Natural killer cell treated with Interleukin-12 subunit alpha and Interleukin-12 subunit beta and Interleukin-15 and Interleukin-18, amount 100 ng/mL, for 72 hours (primary cell): Measurements from ENCODE around the gene VANGL2. TPM values are rescaled to one million over a fixed set of nuclear protein-coding genes. Genes with fewer than 3 reads are reported as not detected.

Experiments used
- ATAC-seq, 2 donors: fragments of 150-1000 bp; cut with Tn5 transposase in 1 of 2; sonication (Bioruptor Pico), chemical (Tn5 transposase) in 1 of 2; 2 replicates each; pipeline ENCODE4 v1.10.0; 2021
- DNase-seq: peaks from one replicate; pipeline ENCODE4 v3.0.0; 2022; ENCODE audit warnings: low spot score
- H3K27ac Mint-ChIP-seq, 2 donors: 1 replicate in 1 of 2; 2 replicates in 1 of 2; pipeline ENCODE4 v1.8.0; 2022; ENCODE audit warnings: mixed read lengths in 2 of 2, mild to moderate bottlenecking in 1 of 2, moderate library complexity in 1 of 2
- H3K27me3 Mint-ChIP-seq, 2 donors: 1 replicate in 1 of 2; 2 replicates in 1 of 2; pipeline ENCODE4 v1.8.0; 2022; ENCODE audit warnings: mixed read lengths in 2 of 2
- H3K36me3 Mint-ChIP-seq: one replicate; pipeline ENCODE4 v1.8.0; 2022; ENCODE audit warnings: mixed read lengths
- H3K4me1 Mint-ChIP-seq, 2 donors: 1 replicate in 1 of 2; 2 replicates in 1 of 2; pipeline ENCODE4 v1.8.0; 2022; ENCODE audit warnings: low read depth in 2 of 2, mixed read lengths in 2 of 2, mild to moderate bottlenecking in 1 of 2
- H3K4me3 Mint-ChIP-seq: one replicate; pipeline ENCODE4 v1.8.0; 2022; ENCODE audit warnings: mixed read lengths
- H3K9me3 Mint-ChIP-seq: 2 replicates; pipeline ENCODE4 v1.8.0; 2022; ENCODE audit warnings: mixed read lengths
- total RNA-seq, 2 donors: library from RNA; stranded (reverse); gene quantifications; one replicate each; pipeline ENCODE4 v1.2.3, GENCODE V29; 2022

The VANGL2 gene
- total RNA-seq, 2 donors from 2014 or later = not detected

GRCh38 chr1:160363951-160364735 lies 36.2 kb upstream of the VANGL2 start:
- no peaks in the 10 kb centered on the region for H3K9me3 Mint-ChIP-seq
- ATAC-seq (no peak), DNase-seq (no peak)
- peak overlapping the region in 1 of 2 donors; percentile 16 for H3K27ac Mint-ChIP-seq
- H3K4me1 Mint-ChIP-seq = peaks cover 0 to 10% of the 10 kb centered on the region in 2 donors
- no peaks in the 10 kb centered on the region for H3K27me3 Mint-ChIP-seq
- H3K4me3 Mint-ChIP-seq = no peak overlapping the region
- H3K36me3 Mint-ChIP-seq = peaks cover 9% of the 10 kb centered on the region

GRCh38 chr1:160365325-160365724 lies 35.0 kb upstream of the VANGL2 start:
- peaks cover 0 to 10% of the 10 kb centered on the region in 2 donors for H3K4me1 Mint-ChIP-seq
- no peak overlapping the region for H3K4me3 Mint-ChIP-seq
- peaks cover 5% of the 10 kb centered on the region for H3K36me3 Mint-ChIP-seq
- DNase-seq (no peak), ATAC-seq (no peak)
- no peaks in the 10 kb centered on the region for H3K9me3 Mint-ChIP-seq
- no peak overlapping the region for H3K27ac Mint-ChIP-seq
- H3K27me3 Mint-ChIP-seq = no peaks in the 10 kb centered on the region

- Mint-ChIP-seq H3K27ac (no peak within 1 kb of the TSS), H3K9me3 (no peaks in the 10 kb centered on the region)
- peak in 1 of 2 donors; percentile 20 for ATAC-seq
Observed at GRCh38 chr1:160366731-160367515, 33.4 kb upstream of the VANGL2 start, which contains the start of gene NHLH1. Gene NHLH1 (plus strand): TSS chr1:160367071. CDS start chr1:160370732, 3,661 bp downstream.

GRCh38 chr1:160367516-160367900 lies 32.9 kb upstream of the VANGL2 start:
- H3K4me1 Mint-ChIP-seq = peaks cover 0 to 2% of the 10 kb centered on the region in 2 donors
- H3K36me3 Mint-ChIP-seq = no peaks in the 10 kb centered on the region
- no peak overlapping the region for H3K27ac Mint-ChIP-seq
- ATAC-seq (no peak), DNase-seq (no peak)
- H3K27me3 Mint-ChIP-seq = no peaks in the 10 kb centered on the region
- no peaks in the 10 kb centered on the region for H3K9me3 Mint-ChIP-seq
- no peak overlapping the region for H3K4me3 Mint-ChIP-seq

More at GRCh38 chr1:160366731-160367515, 33.4 kb upstream of the VANGL2 start, which contains the start of gene NHLH1:
- H3K27me3 Mint-ChIP-seq = no peaks in the 10 kb centered on the region
- H3K36me3 Mint-ChIP-seq = no peaks in the 10 kb centered on the region
- DNase-seq = no peak
- peaks cover 0 to 6% of the 10 kb centered on the region in 2 donors for H3K4me1 Mint-ChIP-seq
- H3K4me3 Mint-ChIP-seq = no peak within 1 kb of the TSS

- H3K27ac Mint-ChIP-seq = no peak overlapping the region
- H3K36me3 Mint-ChIP-seq = no peaks in the 10 kb centered on the region
- H3K4me3 Mint-ChIP-seq = no peak overlapping the region
- H3K27me3 Mint-ChIP-seq = no peaks in the 10 kb centered on the region
- H3K9me3 Mint-ChIP-seq = no peaks in the 10 kb centered on the region
- ATAC-seq = peak in 1 of 2 donors; percentile 53
- no peaks in the 10 kb centered on the region for H3K4me1 Mint-ChIP-seq
- DNase-seq = no peak
Observed at GRCh38 chr1:160367934-160368923, 32.1 kb upstream of the VANGL2 start.

GRCh38 chr1:160369087-160369486 lies 31.3 kb upstream of the VANGL2 start:
- Mint-ChIP-seq H3K4me1 (no peaks in the 10 kb centered on the region), H3K27ac (no peak overlapping the region), H3K36me3 (no peaks in the 10 kb centered on the region), H3K4me3 (no peak overlapping the region), H3K9me3 (no peaks in the 10 kb centered on the region), H3K27me3 (no peaks in the 10 kb centered on the region)
- ATAC-seq = no peak
- DNase-seq = no peak

- DNase-seq (no peak), ATAC-seq (no peak)
- H3K4me1 Mint-ChIP-seq = peaks cover 5% of the 10 kb centered on the region in 2 donors
- H3K9me3 Mint-ChIP-seq = no peaks in the 10 kb centered on the region
- no peak overlapping the region for H3K4me3 Mint-ChIP-seq
- H3K27ac Mint-ChIP-seq = no peak overlapping the region
- no peaks in the 10 kb centered on the region for H3K27me3 Mint-ChIP-seq
- H3K36me3 Mint-ChIP-seq = no peaks in the 10 kb centered on the region
Observed at GRCh38 chr1:160370561-160371345, 29.6 kb upstream of the VANGL2 start.

- Mint-ChIP-seq H3K4me1 (peaks cover 10% of the 10 kb centered on the region in 2 donors), H3K27me3 (no peaks in the 10 kb centered on the region), H3K9me3 (no peaks in the 10 kb centered on the region), H3K27ac (no peak overlapping the region), H3K36me3 (no peaks in the 10 kb centered on the region), H3K4me3 (no peak overlapping the region)
- ATAC-seq (no peak), DNase-seq (no peak)
Observed at GRCh38 chr1:160371346-160371631, 29.1 kb upstream of the VANGL2 start.

- ATAC-seq (no peak), DNase-seq (no peak)
- Mint-ChIP-seq H3K4me3 (no peak overlapping the region), H3K36me3 (no peaks in the 10 kb centered on the region), H3K9me3 (no peaks in the 10 kb centered on the region), H3K27me3 (no peaks in the 10 kb centered on the region), H3K27ac (no peak overlapping the region), H3K4me1 (peaks cover 14 to 15% of the 10 kb centered on the region in 2 donors)
Observed at GRCh38 chr1:160371756-160372155, 28.6 kb upstream of the VANGL2 start.

GRCh38 chr1:160373696-160374095 lies 26.7 kb upstream of the VANGL2 start:
- ATAC-seq = no peak
- no peaks in the 10 kb centered on the region for H3K9me3 Mint-ChIP-seq
- no peak overlapping the region for H3K4me3 Mint-ChIP-seq
- no peaks in the 10 kb centered on the region for H3K36me3 Mint-ChIP-seq
- DNase-seq = no peak
- no peaks in the 10 kb centered on the region for H3K27me3 Mint-ChIP-seq
- H3K4me1 Mint-ChIP-seq = peaks cover 14 to 16% of the 10 kb centered on the region in 2 donors
- no peak overlapping the region for H3K27ac Mint-ChIP-seq

- no peak for ATAC-seq
Observed at GRCh38 chr1:160374306-160375110, 25.9 kb upstream of the VANGL2 start.

GRCh38 chr1:160375788-160376524 lies 24.4 kb upstream of the VANGL2 start:
- ATAC-seq (peak; percentile 75 to 86), DNase-seq (peak; percentile 64)
- Mint-ChIP-seq H3K4me1 (peaks cover 14 to 16% of the 10 kb centered on the region in 2 donors), H3K36me3 (no peaks in the 10 kb centered on the region), H3K27me3 (no peaks in the 10 kb centered on the region), H3K4me3 (peak overlapping the region; percentile 76), H3K27ac (peak overlapping the region; percentile 15 to 64), H3K9me3 (no peaks in the 10 kb centered on the region)

More at GRCh38 chr1:160374306-160375110, 25.9 kb upstream of the VANGL2 start:
- H3K27ac Mint-ChIP-seq = peak overlapping the region in 1 of 2 donors; percentile 50
- peaks cover 14 to 16% of the 10 kb centered on the region in 2 donors for H3K4me1 Mint-ChIP-seq
- no peaks in the 10 kb centered on the region for H3K9me3 Mint-ChIP-seq
- H3K27me3 Mint-ChIP-seq = no peaks in the 10 kb centered on the region
- no peaks in the 10 kb centered on the region for H3K36me3 Mint-ChIP-seq
- DNase-seq = no peak
- no peak overlapping the region for H3K4me3 Mint-ChIP-seq
